ENCODE measurements around the gene KCTD1.

DNA sequence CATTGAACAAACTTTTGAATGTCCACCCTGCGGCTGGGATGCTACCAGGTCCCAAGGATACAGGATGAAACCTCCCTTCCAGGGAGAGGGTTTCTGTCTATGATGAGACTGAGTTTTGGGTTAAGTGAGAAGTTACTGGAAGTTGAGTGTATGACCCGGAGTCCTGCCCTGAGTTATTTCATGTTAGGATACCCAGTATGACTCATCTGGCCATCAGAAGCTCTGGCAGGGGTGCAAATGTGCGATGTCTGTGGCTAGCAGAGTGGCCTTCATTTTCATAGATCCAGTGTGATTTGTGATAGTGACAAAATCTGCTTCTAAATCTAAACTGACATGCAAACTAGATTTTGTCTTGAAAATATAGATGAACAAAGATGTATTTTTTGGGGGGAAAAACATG lies 55.3 kb downstream of the KCTD1 start:
- TF ChIP-seq, protein P1, sequence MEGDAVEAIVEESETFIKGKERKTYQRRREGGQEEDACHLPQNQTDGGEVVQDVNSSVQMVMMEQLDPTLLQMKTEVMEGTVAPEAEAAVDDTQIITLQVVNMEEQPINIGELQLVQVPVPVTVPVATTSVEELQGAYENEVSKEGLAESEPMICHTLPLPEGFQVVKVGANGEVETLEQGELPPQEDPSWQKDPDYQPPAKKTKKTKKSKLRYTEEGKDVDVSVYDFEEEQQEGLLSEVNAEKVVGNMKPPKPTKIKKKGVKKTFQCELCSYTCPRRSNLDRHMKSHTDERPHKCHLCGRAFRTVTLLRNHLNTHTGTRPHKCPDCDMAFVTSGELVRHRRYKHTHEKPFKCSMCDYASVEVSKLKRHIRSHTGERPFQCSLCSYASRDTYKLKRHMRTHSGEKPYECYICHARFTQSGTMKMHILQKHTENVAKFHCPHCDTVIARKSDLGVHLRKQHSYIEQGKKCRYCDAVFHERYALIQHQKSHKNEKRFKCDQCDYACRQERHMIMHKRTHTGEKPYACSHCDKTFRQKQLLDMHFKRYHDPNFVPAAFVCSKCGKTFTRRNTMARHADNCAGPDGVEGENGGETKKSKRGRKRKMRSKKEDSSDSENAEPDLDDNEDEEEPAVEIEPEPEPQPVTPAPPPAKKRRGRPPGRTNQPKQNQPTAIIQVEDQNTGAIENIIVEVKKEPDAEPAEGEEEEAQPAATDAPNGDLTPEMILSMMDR (conservative IDR thresholded peaks at IDR 0.05; ENCODE audit: low read length): no peak
- TF ChIP-seq EZH2phosphoT487 (IDR thresholded peaks at IDR 0.05; ENCODE audit: borderline replicate concordance, low read depth, low read length): no peak

All from OCI-LY7 (cell line).